ENCODE measurements around the gene PRKCA.

DNA sequence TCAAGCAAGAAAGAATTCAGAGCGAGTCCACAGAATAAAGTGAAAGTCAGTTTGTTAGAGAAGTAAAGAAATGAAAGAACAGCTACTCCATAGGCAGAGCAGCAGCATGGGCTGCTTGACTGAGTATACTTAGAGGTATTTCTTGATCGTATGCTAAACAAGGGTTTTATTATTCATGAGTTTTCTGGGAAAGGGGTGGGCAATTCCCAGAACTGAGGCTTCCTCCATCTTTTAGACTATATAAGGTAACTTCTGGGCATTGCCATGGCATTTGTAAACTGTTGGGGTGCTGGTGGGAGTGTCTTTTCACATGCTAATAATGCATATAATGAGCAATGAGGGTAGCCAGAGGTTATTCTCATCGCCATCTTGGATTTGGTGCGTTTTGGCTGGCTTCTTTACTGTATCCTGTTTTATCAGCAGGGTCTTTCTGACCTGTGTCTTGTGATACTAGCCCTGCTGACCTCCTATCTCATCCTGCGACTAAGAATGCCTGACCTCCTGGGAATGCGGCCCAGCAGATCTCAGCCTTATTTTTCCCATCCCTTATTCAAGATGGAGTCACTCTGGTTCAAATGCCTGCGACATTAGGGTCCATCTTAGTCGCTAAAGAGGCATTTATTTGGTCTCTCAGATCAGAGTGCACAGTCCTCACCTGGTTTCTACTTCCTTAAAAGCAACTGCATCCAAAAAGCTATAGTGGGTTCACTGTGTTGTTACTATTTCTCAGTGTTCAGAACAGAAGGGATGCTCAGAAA lies 432.0 kb downstream of the PRKCA start:
- no peak for TF ChIP-seq POLR2A (IDR thresholded peaks at IDR 0.05; ENCODE audit: low read length)
- TF ChIP-seq GATA1 (IDR thresholded peaks at IDR 0.05; ENCODE audit: low read depth, low read length), result no peak

Data from erythroblast (primary cell).